NCI-H748 (cell line): Measurements from ENCODE around the gene SPPL3.

Experiments used
- DNase-seq: peaks from one replicate; lab custom pipeline; 2025; ENCODE audit not compliant: unreplicated experiment; lab: John Stamatoyannopoulos, UW

Gene SPPL3

GRCh38 chr12:120879102-120879501 is 25.1 kb downstream of the SPPL3 start:
- DNase-seq = no peak

GRCh38 chr12:120874547-120875245 is 29.5 kb downstream of the SPPL3 start:
- DNase-seq = no peak

- DNase-seq = no peak
Observed at GRCh38 chr12:120873226-120873625, 30.9 kb downstream of the SPPL3 start.

- DNase-seq = no peak
Observed at GRCh38 chr12:120872487-120872886, 31.7 kb downstream of the SPPL3 start.

- DNase-seq = no peak
Observed at GRCh38 chr12:120870415-120870814, 33.7 kb downstream of the SPPL3 start.

- no peak for DNase-seq
Observed at GRCh38 chr12:120869376-120869775, 34.8 kb downstream of the SPPL3 start.

GRCh38 chr12:120866108-120866507 is 38.0 kb downstream of the SPPL3 start:
- DNase-seq = no peak

- no peak for DNase-seq
Observed at GRCh38 chr12:120865098-120865497, 39.1 kb downstream of the SPPL3 start.

- no peak for DNase-seq
Observed at GRCh38 chr12:120862664-120863063, 41.5 kb downstream of the SPPL3 start.

GRCh38 chr12:120861074-120861795 is 42.9 kb downstream of the SPPL3 start:
- no peak for DNase-seq

GRCh38 chr12:120858306-120859088 is 45.7 kb downstream of the SPPL3 start:
- no peak for DNase-seq

- no peak for DNase-seq
Observed at GRCh38 chr12:120856980-120857379, 47.2 kb downstream of the SPPL3 start.

- DNase-seq = no peak
Observed at GRCh38 chr12:120855823-120856588, 48.2 kb downstream of the SPPL3 start.

- DNase-seq = no peak
Observed at GRCh38 chr12:120854804-120855203, 49.4 kb downstream of the SPPL3 start.

GRCh38 chr12:120853188-120853587 is 51.0 kb downstream of the SPPL3 start:
- no peak for DNase-seq

- DNase-seq = no peak
Observed at GRCh38 chr12:120851944-120852343, 52.2 kb downstream of the SPPL3 start.

- no peak for DNase-seq
Observed at GRCh38 chr12:120851444-120851843, 52.7 kb downstream of the SPPL3 start.

- no peak for DNase-seq
Observed at GRCh38 chr12:120849765-120850164, 54.4 kb downstream of the SPPL3 start.

- no peak for DNase-seq
Observed at GRCh38 chr12:120847814-120848213, 56.3 kb downstream of the SPPL3 start.

GRCh38 chr12:120847392-120847791 is 56.8 kb downstream of the SPPL3 start:
- no peak for DNase-seq

GRCh38 chr12:120846721-120847120 is 57.4 kb downstream of the SPPL3 start:
- DNase-seq = no peak
